KMS-11 (cell line): ENCODE data around the gene LRRC55.
"Not testable (repeated sequence)": the region's sequence is repeated elsewhere in the genome, so short reads cannot be mapped to it uniquely, and the experiment has no call there.

Experiments used
- H2AFZ ChIP-seq: fragments of 200-600 bp; sonication (generic); 2 replicates; pipeline ENCODE4 v1.6.1; 2016; ENCODE audit warnings: antibody characterized with exemption, mixed run types, low read depth
- H3K27ac ChIP-seq: fragments of 200-600 bp; sonication (generic); 2 replicates; pipeline ENCODE4 v1.6.1; 2016; ENCODE audit warnings: mild to moderate bottlenecking, mixed run types
- H3K27me3 ChIP-seq: fragments of 200-600 bp; sonication (generic); 2 replicates; pipeline ENCODE4 v1.6.1; 2017; ENCODE audit warnings: mild to moderate bottlenecking, low read depth, mixed run types, moderate library complexity; ENCODE audit not compliant: insufficient read depth
- H3K36me3 ChIP-seq: fragments of 200-600 bp; sonication (generic); 2 replicates; pipeline ENCODE4 v1.6.1; 2017; ENCODE audit warnings: mild to moderate bottlenecking, mixed run types; ENCODE audit not compliant: insufficient read depth
- H3K4me1 ChIP-seq: fragments of 200-600 bp; sonication (generic); 2 replicates; pipeline ENCODE4 v1.6.1; 2016; ENCODE audit warnings: mild to moderate bottlenecking, low read depth, mixed run types; ENCODE audit not compliant: poor library complexity, severe bottlenecking
- H3K4me2 ChIP-seq: fragments of 200-600 bp; sonication (generic); 2 replicates; pipeline ENCODE4 v1.7.0; 2016; ENCODE audit warnings: mild to moderate bottlenecking, mixed run types
- H3K4me3 ChIP-seq: fragments of 200-600 bp; sonication (generic); IDR thresholded peaks from 2 replicates; pipeline ENCODE4 v1.6.1; 2017; ENCODE audit warnings: low read depth, low read length, mixed read lengths; ENCODE audit not compliant: insufficient read depth
- H3K79me2 ChIP-seq: fragments of 200-600 bp; sonication (generic); 2 replicates; pipeline ENCODE4 v1.6.1; 2016; ENCODE audit warnings: low read depth, mixed run types; ENCODE audit not compliant: insufficient read depth
- H3K9ac ChIP-seq: fragments of 200-600 bp; sonication (generic); 2 replicates; pipeline ENCODE4 v1.6.1; 2016; ENCODE audit warnings: mild to moderate bottlenecking, mixed run types
- H4K20me1 ChIP-seq: fragments of 200-600 bp; sonication (generic); 2 replicates; pipeline ENCODE4 v1.6.1; 2016; ENCODE audit warnings: mild to moderate bottlenecking, mixed run types; ENCODE audit not compliant: insufficient read depth
- TF ChIP-seq, protein P1 (sequence below): fragments of 200-600 bp; sonication (generic); conservative IDR thresholded peaks from 2 replicates; pipeline ENCODE4 v1.6.1; 2017; ENCODE audit warnings: low read depth, mild to moderate bottlenecking, antibody characterized with exemption, low read length, moderate library complexity, mixed read lengths

Gene LRRC55

GRCh38 chr11:57167125-57167846, 14.5 kb upstream of the LRRC55 start:
- no peaks in the 10 kb centered on the region for H3K4me1 ChIP-seq
- no peak overlapping the region for H2AFZ ChIP-seq
- no peaks in the 10 kb centered on the region for H3K79me2 ChIP-seq
- no peaks in the 10 kb centered on the region for H3K27me3 ChIP-seq
- TF ChIP-seq, protein P1, sequence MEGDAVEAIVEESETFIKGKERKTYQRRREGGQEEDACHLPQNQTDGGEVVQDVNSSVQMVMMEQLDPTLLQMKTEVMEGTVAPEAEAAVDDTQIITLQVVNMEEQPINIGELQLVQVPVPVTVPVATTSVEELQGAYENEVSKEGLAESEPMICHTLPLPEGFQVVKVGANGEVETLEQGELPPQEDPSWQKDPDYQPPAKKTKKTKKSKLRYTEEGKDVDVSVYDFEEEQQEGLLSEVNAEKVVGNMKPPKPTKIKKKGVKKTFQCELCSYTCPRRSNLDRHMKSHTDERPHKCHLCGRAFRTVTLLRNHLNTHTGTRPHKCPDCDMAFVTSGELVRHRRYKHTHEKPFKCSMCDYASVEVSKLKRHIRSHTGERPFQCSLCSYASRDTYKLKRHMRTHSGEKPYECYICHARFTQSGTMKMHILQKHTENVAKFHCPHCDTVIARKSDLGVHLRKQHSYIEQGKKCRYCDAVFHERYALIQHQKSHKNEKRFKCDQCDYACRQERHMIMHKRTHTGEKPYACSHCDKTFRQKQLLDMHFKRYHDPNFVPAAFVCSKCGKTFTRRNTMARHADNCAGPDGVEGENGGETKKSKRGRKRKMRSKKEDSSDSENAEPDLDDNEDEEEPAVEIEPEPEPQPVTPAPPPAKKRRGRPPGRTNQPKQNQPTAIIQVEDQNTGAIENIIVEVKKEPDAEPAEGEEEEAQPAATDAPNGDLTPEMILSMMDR: no peak
- H3K36me3 ChIP-seq: no peaks in the 10 kb centered on the region
- no peaks in the 10 kb centered on the region for H4K20me1 ChIP-seq
- no peak overlapping the region for H3K27ac ChIP-seq
- H3K9ac ChIP-seq: no peak overlapping the region
- H3K4me2 ChIP-seq: no peak overlapping the region
- no peak overlapping the region for H3K4me3 ChIP-seq

GRCh38 chr11:57169732-57170313, 11.9 kb upstream of the LRRC55 start:
- H3K9ac ChIP-seq, H3K4me2 ChIP-seq, H3K4me3 ChIP-seq, H3K4me1 ChIP-seq, H4K20me1 ChIP-seq, H3K79me2 ChIP-seq, H3K27ac ChIP-seq, H2AFZ ChIP-seq, H3K27me3 ChIP-seq, H3K36me3 ChIP-seq: not testable (repeated sequence)

DNA sequence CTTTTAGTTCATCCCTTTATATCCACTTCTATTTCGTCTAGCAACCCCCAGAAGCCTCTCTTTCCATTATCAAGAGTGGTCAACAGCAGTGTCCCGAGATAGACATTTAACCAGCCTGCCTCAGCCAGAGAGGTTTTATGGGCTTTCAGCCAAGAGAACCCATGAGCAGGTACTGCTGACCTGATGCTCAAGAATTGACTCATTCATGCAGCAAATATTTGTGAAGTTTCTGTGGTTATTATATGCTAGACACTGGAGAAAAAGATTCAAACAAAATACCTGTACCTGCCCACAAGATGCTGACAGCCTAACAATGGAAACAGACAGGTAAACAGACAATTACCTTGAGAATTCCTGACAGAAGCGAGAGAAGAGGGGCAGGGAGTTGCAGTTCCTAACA, 9.7 kb upstream of the LRRC55 start:
- H3K36me3 ChIP-seq: no peaks in the 10 kb centered on the region
- H3K9ac ChIP-seq: no peak overlapping the region
- TF ChIP-seq, protein P1: no peak
- H3K4me3 ChIP-seq: no peak overlapping the region
- H3K79me2 ChIP-seq: no peaks in the 10 kb centered on the region
- no peaks in the 10 kb centered on the region for H3K4me1 ChIP-seq
- H2AFZ ChIP-seq: no peak overlapping the region
- H4K20me1 ChIP-seq: no peaks in the 10 kb centered on the region
- H3K27me3 ChIP-seq: no peaks in the 10 kb centered on the region
- H3K4me2 ChIP-seq: no peak overlapping the region
- no peak overlapping the region for H3K27ac ChIP-seq

DNA sequence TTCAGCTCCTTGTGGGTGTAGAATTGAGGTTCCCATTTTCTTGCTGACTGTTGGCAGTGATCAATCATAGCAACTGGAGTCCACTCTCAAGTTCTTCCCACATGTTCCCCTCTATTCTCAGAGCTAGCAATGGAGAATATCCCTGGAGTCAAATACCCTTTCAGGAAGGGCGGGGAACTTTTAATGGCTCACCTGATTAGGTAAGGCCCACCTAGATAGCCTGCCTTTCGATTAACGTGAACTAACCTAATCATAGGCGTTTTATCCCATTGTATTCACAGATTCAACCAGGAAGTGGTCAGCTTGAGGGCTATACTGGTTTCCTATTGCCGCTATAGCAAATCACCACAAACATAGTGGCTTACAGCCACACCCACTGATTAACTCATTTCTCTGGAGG, 7.1 kb upstream of the LRRC55 start:
- Histone ChIP-seq H3K27me3 (no peaks in the 10 kb centered on the region), H4K20me1 (no peaks in the 10 kb centered on the region), H3K4me1 (no peaks in the 10 kb centered on the region), H3K9ac (no peak overlapping the region), H3K4me3 (no peak overlapping the region), H3K79me2 (no peaks in the 10 kb centered on the region), H3K36me3 (no peaks in the 10 kb centered on the region), H2AFZ (no peak overlapping the region), H3K4me2 (no peak overlapping the region), H3K27ac (no peak overlapping the region)
- TF ChIP-seq, protein P1: no peak

- H3K4me2 ChIP-seq: no peak overlapping the region
- H3K27ac ChIP-seq: no peak overlapping the region
- H2AFZ ChIP-seq: no peak overlapping the region
- no peaks in the 10 kb centered on the region for H3K27me3 ChIP-seq
- no peaks in the 10 kb centered on the region for H3K79me2 ChIP-seq
- H4K20me1 ChIP-seq: no peaks in the 10 kb centered on the region
- TF ChIP-seq, protein P1: no peak
- no peaks in the 10 kb centered on the region for H3K36me3 ChIP-seq
- H3K9ac ChIP-seq: no peak overlapping the region
- H3K4me3 ChIP-seq: no peak overlapping the region
- no peaks in the 10 kb centered on the region for H3K4me1 ChIP-seq
These were observed 6.3 kb upstream of the LRRC55 start for GRCh38 chr11:57175478-57175877.
